SK-N-SH treated with all-trans-retinoic acid at 6 μM for 48 hours (cell line): ENCODE data around the gene GRIA4.

ENCODE experiments used
- ATAC-seq: fragments of 200-7000 bp; cut with Tn5 transposase; 3 replicates; pipeline ENCODE4 v1.9.1; 2020; ENCODE audit warnings: mild to moderate bottlenecking, moderate library complexity
- BACH2 ChIP-seq: fragments of 250-450 bp; sonication (Bioruptor Pico); IDR thresholded peaks from 2 replicates; pipeline ENCODE4 v1.9.0; 2021; ENCODE audit warnings: mild to moderate bottlenecking, borderline replicate concordance
- CSDC2 ChIP-seq: fragments of 250-450 bp; sonication (Bioruptor Pico); IDR thresholded peaks from 2 replicates; pipeline ENCODE4 v1.5.0; 2020; ENCODE audit warnings: mild to moderate bottlenecking, moderate library complexity
- ESRRG ChIP-seq: fragments of 250-450 bp; sonication (Bioruptor Pico); IDR thresholded peaks from 2 replicates; pipeline ENCODE4 v1.6.1; 2021; ENCODE audit warnings: mild to moderate bottlenecking
- GLIS3 ChIP-seq: fragments of 250-450 bp; sonication (Bioruptor Pico); IDR thresholded peaks from 2 replicates; pipeline ENCODE4 v1.5.0; 2020; ENCODE audit warnings: mild to moderate bottlenecking, moderate library complexity
- ISL1 ChIP-seq: fragments of 250-450 bp; sonication (Bioruptor Pico); IDR thresholded peaks from 2 replicates; pipeline ENCODE4 v2.1.2; 2022; ENCODE audit warnings: mild to moderate bottlenecking, moderate library complexity
- OSR1 ChIP-seq: fragments of 250-450 bp; sonication (Bioruptor Pico); IDR thresholded peaks from 2 replicates; pipeline ENCODE4 v1.8.0; 2022; ENCODE audit warnings: moderate library complexity, mild to moderate bottlenecking, inconsistent platforms
- PPARA ChIP-seq: fragments of 250-450 bp; sonication (Bioruptor Pico); IDR thresholded peaks from 2 replicates; pipeline ENCODE4 v1.5.0; 2020; ENCODE audit warnings: mild to moderate bottlenecking, borderline replicate concordance
- RARB ChIP-seq: fragments of 250-450 bp; sonication (Bioruptor Pico); IDR thresholded peaks from 2 replicates; pipeline ENCODE4 v1.8.0; 2021; ENCODE audit warnings: mild to moderate bottlenecking, moderate library complexity
- SNAI2 ChIP-seq: fragments of 250-450 bp; sonication (Bioruptor Pico); IDR thresholded peaks from 2 replicates; pipeline ENCODE4 v1.5.0; 2020; ENCODE audit warnings: mild to moderate bottlenecking, moderate library complexity
- TCF4 ChIP-seq: fragments of 250-450 bp; sonication (Bioruptor Pico); IDR thresholded peaks from 2 replicates; pipeline ENCODE4 v1.8.0; 2021; ENCODE audit warnings: mild to moderate bottlenecking, moderate library complexity, borderline replicate concordance
- TOX ChIP-seq: fragments of 250-450 bp; sonication (Bioruptor Pico); IDR thresholded peaks from 2 replicates; pipeline ENCODE4 v1.8.0; 2021; ENCODE audit warnings: mild to moderate bottlenecking, moderate library complexity, borderline replicate concordance
- ZFP3 ChIP-seq: fragments of 250-450 bp; sonication (Bioruptor Pico); IDR thresholded peaks from 2 replicates; pipeline ENCODE4 v1.5.0; 2020; ENCODE audit warnings: mild to moderate bottlenecking, moderate library complexity
- ZFP30 ChIP-seq: fragments of 450-650 bp; formaldehyde crosslinking; IDR thresholded peaks from 2 replicates; pipeline ENCODE4 v1.5.0; 2022; ENCODE audit warnings: mild to moderate bottlenecking, moderate library complexity
- ZNF565 ChIP-seq: fragments of 450-650 bp; formaldehyde crosslinking; conservative IDR thresholded peaks from 2 replicates; pipeline ENCODE4 v1.5.0; 2020; ENCODE audit warnings: low read depth, mild to moderate bottlenecking, moderate library complexity
- ZNF70 ChIP-seq: fragments of 450-650 bp; formaldehyde crosslinking; IDR thresholded peaks from 2 replicates; pipeline ENCODE4 v1.5.0; 2020; ENCODE audit warnings: mild to moderate bottlenecking, moderate library complexity
- ZNF8 ChIP-seq: fragments of 450-650 bp; formaldehyde crosslinking; IDR thresholded peaks from 2 replicates; pipeline ENCODE4 v1.5.0; 2020; ENCODE audit warnings: mild to moderate bottlenecking, moderate library complexity
- TF ChIP-seq, protein P1 (sequence below): fragments of 250-450 bp; sonication (Bioruptor Pico); IDR thresholded peaks from 2 replicates; pipeline ENCODE4 v1.5.1; 2020; ENCODE audit warnings: low read depth, mild to moderate bottlenecking, moderate library complexity
- TF ChIP-seq, protein P2 (sequence below): fragments of 250-450 bp; sonication (Bioruptor Pico); IDR thresholded peaks from 2 replicates; pipeline ENCODE4 v1.8.0; 2020; ENCODE audit warnings: mild to moderate bottlenecking, moderate library complexity, borderline replicate concordance
- TF ChIP-seq, protein P3 (sequence below): fragments of 250-450 bp; sonication (Bioruptor Pico); IDR thresholded peaks from 2 replicates; pipeline ENCODE4 v1.5.1; 2021; ENCODE audit warnings: mild to moderate bottlenecking, moderate library complexity
- TF ChIP-seq, protein P4 (sequence below): fragments of 250-450 bp; sonication (Bioruptor Pico); IDR thresholded peaks from 2 replicates; pipeline ENCODE4 v1.8.0; 2021; ENCODE audit warnings: low read depth, mild to moderate bottlenecking, moderate library complexity, borderline replicate concordance
- TF ChIP-seq, protein P5 (sequence below): fragments of 250-450 bp; sonication (Bioruptor Pico); IDR thresholded peaks from 2 replicates; pipeline ENCODE4 v1.5.0; 2020; ENCODE audit warnings: mild to moderate bottlenecking, moderate library complexity

The GRIA4 gene

DNA sequence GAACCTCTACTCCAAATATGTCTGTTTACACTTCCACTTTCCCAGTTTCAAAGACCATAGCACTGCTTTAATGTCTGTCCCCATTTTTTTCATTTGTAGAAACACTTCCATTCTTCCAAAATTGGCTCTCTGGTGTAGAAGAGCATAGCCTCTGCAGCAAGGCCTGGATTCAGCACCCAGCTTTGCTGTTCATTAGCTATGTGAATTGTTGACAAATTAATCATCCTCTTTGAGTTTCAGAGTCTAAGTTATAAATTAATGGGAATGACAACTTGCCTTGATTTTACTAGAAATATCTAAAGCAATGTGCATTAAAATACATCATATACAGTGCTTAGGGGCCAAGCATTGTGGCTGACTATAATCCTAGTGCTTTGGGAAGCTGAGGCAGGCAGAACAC, 22.4 kb downstream of the GRIA4 start:
- no peak for TF ChIP-seq ZNF8 (CRISPR knock-in tag)
- TF ChIP-seq, all 23 proteins: peak for 0
- ATAC-seq, result no peak

DNA sequence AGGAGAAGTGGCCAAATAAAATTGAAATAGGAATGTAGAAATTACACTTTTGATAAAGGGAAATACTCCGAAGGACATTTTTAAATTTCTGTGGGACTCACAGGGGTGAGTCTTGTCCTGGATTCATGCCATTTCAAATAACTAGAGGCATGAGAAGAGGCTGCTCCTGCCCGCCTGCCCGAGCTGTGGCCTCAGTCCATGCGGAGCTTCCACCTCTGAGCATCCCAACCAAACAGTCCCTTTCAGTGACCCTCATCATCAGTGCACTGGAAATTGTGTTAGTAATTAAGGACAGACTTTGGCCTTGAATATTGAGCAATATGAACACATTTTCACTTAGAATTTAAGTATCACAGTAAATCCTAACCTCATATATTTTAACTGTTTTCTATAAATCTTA, 25.6 kb downstream of the GRIA4 start:
- no peak for TF ChIP-seq RARB
- no peak for TF ChIP-seq ZFP3 (CRISPR knock-in tag)
- TF ChIP-seq PPARA (CRISPR knock-in tag), result no peak
- no peak for TF ChIP-seq GLIS3
- TF ChIP-seq ZFP30 (CRISPR knock-in tag), result no peak
- no peak for TF ChIP-seq ZNF8 (CRISPR knock-in tag)
- no peak for TF ChIP-seq BACH2
- no peak for TF ChIP-seq ZNF70 (CRISPR knock-in tag)
- TF ChIP-seq ZNF565 (CRISPR knock-in tag), result no peak
- TF ChIP-seq ESRRG, result no peak
- TF ChIP-seq SNAI2 (CRISPR knock-in tag), result no peak
- TF ChIP-seq, protein P1, sequence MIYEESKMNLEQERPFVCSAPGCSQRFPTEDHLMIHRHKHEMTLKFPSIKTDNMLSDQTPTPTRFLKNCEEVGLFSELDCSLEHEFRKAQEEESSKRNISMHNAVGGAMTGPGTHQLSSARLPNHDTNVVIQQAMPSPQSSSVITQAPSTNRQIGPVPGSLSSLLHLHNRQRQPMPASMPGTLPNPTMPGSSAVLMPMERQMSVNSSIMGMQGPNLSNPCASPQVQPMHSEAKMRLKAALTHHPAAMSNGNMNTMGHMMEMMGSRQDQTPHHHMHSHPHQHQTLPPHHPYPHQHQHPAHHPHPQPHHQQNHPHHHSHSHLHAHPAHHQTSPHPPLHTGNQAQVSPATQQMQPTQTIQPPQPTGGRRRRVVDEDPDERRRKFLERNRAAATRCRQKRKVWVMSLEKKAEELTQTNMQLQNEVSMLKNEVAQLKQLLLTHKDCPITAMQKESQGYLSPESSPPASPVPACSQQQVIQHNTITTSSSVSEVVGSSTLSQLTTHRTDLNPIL (CRISPR knock-in tag), result no peak
- no peak for TF ChIP-seq CSDC2 (CRISPR knock-in tag)
- TF ChIP-seq, all 23 proteins: peak for 0
- no peak for ATAC-seq

DNA sequence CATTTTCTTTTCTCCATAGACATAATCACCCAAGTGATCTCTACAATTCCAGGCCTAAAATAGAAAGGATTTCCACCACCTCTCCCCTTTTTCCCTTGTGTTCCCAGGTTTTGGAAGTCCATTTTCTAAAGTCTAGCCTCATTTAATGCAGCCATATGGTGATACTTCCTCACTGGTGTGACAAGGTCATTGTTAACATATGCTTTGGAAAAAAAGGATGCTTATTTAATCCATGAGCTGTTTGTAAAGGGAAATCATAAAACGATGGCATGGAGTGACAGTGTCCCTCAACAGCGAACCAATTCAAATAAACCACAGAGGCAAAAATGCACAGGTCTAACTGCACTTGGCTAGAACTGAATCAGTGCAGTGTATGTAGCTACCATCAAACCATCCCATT, 26.6 kb downstream of the GRIA4 start:
- no peak for ATAC-seq
- TF ChIP-seq BACH2 (no peak), ISL1 (CRISPR knock-in tag) (no peak), TCF4 (no peak), PPARA (CRISPR knock-in tag) (no peak), ZFP30 (CRISPR knock-in tag) (no peak), TOX (CRISPR knock-in tag) (no peak), OSR1 (CRISPR knock-in tag) (no peak), GLIS3 (no peak), RARB (no peak), ESRRG (no peak)
- TF ChIP-seq, protein P2, sequence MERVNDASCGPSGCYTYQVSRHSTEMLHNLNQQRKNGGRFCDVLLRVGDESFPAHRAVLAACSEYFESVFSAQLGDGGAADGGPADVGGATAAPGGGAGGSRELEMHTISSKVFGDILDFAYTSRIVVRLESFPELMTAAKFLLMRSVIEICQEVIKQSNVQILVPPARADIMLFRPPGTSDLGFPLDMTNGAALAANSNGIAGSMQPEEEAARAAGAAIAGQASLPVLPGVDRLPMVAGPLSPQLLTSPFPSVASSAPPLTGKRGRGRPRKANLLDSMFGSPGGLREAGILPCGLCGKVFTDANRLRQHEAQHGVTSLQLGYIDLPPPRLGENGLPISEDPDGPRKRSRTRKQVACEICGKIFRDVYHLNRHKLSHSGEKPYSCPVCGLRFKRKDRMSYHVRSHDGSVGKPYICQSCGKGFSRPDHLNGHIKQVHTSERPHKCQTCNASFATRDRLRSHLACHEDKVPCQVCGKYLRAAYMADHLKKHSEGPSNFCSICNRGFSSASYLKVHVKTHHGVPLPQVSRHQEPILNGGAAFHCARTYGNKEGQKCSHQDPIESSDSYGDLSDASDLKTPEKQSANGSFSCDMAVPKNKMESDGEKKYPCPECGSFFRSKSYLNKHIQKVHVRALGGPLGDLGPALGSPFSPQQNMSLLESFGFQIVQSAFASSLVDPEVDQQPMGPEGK, result no peak
- TF ChIP-seq, protein P3, sequence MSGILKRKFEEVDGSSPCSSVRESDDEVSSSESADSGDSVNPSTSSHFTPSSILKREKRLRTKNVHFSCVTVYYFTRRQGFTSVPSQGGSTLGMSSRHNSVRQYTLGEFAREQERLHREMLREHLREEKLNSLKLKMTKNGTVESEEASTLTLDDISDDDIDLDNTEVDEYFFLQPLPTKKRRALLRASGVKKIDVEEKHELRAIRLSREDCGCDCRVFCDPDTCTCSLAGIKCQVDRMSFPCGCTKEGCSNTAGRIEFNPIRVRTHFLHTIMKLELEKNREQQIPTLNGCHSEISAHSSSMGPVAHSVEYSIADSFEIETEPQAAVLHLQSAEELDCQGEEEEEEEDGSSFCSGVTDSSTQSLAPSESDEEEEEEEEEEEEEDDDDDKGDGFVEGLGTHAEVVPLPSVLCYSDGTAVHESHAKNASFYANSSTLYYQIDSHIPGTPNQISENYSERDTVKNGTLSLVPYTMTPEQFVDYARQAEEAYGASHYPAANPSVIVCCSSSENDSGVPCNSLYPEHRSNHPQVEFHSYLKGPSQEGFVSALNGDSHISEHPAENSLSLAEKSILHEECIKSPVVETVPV, result no peak
- TF ChIP-seq, protein P1 (CRISPR knock-in tag), result no peak

DNA sequence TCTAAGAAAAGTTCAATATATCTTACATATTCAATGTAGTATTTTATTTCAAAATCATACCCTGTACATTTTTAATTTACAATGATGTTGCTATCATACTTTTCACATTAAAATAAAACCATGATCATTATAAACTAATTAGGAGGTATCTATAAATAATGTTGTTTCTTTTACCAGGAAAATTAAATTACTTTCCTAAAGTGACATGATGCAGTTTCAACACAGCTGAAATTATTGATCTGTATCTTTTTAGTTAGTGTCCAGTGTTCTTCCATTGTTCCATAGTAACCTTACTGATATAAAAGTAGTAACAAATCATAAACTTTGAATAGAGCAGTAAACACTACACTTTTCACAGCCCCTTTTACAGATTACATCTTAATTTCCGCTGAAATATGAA, 29.7 kb downstream of the GRIA4 start:
- TF ChIP-seq, protein P2, result no peak
- TF ChIP-seq, protein P4, sequence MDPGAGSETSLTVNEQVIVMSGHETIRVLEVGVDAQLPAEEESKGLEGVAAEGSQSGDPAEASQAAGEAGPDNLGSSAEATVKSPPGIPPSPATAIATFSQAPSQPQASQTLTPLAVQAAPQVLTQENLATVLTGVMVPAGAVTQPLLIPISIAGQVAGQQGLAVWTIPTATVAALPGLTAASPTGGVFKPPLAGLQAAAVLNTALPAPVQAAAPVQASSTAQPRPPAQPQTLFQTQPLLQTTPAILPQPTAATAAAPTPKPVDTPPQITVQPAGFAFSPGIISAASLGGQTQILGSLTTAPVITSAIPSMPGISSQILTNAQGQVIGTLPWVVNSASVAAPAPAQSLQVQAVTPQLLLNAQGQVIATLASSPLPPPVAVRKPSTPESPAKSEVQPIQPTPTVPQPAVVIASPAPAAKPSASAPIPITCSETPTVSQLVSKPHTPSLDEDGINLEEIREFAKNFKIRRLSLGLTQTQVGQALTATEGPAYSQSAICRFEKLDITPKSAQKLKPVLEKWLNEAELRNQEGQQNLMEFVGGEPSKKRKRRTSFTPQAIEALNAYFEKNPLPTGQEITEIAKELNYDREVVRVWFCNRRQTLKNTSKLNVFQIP (CRISPR knock-in tag), result no peak
- TF ChIP-seq TCF4 (peak; percentile 76), GLIS3 (no peak), ISL1 (CRISPR knock-in tag) (peak; percentile 47; the same call in 1 of the 2 replicates), SNAI2 (CRISPR knock-in tag) (no peak), PPARA (CRISPR knock-in tag) (no peak), OSR1 (CRISPR knock-in tag) (no peak)
- TF ChIP-seq, protein P5, sequence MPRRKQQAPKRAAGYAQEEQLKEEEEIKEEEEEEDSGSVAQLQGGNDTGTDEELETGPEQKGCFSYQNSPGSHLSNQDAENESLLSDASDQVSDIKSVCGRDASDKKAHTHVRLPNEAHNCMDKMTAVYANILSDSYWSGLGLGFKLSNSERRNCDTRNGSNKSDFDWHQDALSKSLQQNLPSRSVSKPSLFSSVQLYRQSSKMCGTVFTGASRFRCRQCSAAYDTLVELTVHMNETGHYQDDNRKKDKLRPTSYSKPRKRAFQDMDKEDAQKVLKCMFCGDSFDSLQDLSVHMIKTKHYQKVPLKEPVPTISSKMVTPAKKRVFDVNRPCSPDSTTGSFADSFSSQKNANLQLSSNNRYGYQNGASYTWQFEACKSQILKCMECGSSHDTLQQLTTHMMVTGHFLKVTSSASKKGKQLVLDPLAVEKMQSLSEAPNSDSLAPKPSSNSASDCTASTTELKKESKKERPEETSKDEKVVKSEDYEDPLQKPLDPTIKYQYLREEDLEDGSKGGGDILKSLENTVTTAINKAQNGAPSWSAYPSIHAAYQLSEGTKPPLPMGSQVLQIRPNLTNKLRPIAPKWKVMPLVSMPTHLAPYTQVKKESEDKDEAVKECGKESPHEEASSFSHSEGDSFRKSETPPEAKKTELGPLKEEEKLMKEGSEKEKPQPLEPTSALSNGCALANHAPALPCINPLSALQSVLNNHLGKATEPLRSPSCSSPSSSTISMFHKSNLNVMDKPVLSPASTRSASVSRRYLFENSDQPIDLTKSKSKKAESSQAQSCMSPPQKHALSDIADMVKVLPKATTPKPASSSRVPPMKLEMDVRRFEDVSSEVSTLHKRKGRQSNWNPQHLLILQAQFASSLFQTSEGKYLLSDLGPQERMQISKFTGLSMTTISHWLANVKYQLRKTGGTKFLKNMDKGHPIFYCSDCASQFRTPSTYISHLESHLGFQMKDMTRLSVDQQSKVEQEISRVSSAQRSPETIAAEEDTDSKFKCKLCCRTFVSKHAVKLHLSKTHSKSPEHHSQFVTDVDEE, result 0 out of 2 replicates have a peak, but pooled peaks have one; percentile 56
- TF ChIP-seq, protein P1 (CRISPR knock-in tag), result no peak
- ATAC-seq, result no peak
